HG03457 (cell line): ENCODE measurements around the gene ARRB2.

Source experiments
- ATAC-seq: cut with Tn5 transposase; IDR thresholded peaks from one replicate; pipeline ENCODE4 v1.9.1; 2021; ENCODE audit warnings: moderate number of reproducible peaks; ENCODE audit not compliant: unreplicated experiment

Gene ARRB2

DNA sequence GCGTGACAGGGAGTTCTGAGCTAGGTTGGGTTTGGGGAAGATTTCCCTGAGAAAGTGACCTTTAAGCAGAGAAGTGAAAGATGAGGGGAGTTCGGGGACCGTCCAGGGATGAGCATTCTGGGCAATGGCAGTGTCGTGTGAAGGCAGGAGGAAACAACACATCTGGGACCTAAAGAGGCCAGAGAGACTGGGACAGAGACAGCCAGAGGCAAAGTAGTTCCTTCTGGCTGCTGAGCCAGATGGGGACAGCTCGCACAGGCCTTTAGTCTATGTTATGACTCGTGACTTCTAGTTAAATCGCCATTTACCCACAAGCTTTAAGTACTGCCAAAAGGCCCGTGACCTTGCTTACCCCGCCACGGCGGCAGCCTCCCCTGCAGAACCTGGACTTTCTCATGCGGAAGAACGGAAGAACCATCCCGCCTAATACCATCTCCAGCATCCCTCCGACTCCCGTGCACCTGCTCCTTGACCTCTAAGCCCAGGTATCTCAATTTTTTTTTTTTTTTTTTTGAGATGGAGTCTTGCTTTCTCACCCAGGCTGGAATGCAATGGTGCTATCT lies 12.3 kb downstream of the ARRB2 start:
- no peak for ATAC-seq

GRCh38 chr17:4724650-4725049 lies 14.2 kb downstream of the ARRB2 start:
- ATAC-seq = no peak

DNA sequence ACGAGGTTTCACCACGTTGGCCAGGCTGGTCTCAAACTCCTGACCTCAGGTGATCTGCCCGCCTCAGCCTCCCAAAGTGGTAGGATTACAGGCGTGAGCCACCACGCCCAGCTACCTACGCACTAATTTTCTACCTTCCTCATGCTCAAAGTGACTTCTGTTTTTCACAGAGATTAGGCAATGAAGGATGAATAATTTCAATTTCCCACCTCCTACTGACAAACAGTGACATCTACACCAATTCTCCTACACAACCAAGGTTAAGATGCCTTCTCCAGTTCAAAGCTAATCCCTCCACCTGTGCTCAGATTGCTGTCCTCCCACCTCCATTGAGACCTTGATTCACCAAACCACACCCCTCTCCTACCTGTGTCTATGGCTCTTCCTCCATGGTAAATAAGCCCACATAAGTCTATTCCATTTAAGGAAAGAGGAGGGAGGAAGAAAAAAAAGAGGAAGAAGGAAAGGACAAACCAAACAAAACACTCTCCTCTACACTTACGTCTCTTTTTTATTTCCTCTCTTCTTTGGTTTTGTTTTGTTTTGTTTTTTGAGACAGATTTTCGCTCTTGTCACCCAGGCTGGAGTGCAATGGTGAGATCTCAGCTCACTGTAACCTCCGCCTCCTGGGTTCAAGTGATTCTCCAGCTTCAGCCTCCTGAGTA lies 15.3 kb downstream of the ARRB2 start:
- ATAC-seq = no peak

- ATAC-seq = no peak
Measured at GRCh38 chr17:4728124-4728523, 17.7 kb downstream of the ARRB2 start.

DNA sequence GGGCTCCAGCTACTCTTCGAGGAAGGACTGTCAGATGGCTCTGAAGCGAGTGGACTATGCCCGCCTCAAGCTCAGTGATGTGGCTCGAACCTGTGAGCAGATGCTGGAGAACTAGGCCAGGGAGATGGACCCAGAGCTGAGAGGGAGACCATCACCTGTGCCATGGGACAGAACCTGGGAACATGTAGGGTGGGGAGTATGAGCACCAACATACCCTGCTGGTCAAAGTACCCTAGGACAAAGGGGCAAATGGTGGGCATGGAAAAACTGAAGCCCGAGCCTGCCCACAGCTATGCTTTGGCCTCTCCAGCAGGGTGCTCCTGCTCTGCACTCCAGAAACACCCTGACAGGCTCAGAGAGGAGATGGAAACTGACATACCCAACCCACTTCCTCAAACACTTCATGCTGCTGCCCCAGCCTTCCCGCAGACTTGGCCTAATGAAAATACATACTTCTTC lies 22.7 kb downstream of the ARRB2 start:
- ATAC-seq = no peak

GRCh38 chr17:4734857-4735475 lies 24.5 kb downstream of the ARRB2 start:
- ATAC-seq = no peak

DNA sequence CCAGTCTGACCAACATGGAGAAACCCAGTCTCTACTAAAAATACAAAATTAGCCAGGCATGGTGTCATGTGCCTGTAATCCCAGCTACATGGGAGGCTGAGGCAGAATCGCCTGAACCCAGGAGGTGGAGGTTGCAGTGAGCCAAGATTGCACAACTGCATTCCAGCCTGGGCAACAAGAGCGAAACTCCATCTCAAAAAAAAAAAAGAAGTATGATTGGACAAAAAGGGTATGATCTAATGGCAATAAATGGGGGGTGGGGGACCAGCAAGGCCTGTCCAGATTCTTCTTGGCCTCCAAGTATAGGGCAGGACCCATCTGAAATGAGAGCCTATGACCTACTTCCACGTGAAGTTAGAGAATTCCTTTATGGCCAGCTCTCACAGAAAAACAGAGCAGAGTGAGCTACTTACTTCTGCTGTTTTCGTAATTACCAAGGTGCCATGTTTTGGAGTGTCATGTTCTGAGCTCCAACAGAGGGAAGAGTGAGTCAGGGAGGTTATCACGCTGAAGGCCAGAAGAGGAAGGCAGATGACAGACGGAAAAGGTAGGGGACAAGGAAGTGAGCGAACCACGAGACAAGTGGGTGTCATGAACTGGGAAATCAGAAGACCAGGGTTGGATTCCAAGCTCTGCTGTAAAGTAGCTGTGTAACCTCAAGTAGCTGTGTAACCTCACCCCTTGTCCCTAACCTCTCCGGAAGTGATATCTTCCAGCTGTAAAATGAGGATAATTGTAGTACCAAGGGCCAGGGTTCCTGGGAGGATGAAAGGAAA lies 25.6 kb downstream of the ARRB2 start:
- ATAC-seq = no peak

DNA sequence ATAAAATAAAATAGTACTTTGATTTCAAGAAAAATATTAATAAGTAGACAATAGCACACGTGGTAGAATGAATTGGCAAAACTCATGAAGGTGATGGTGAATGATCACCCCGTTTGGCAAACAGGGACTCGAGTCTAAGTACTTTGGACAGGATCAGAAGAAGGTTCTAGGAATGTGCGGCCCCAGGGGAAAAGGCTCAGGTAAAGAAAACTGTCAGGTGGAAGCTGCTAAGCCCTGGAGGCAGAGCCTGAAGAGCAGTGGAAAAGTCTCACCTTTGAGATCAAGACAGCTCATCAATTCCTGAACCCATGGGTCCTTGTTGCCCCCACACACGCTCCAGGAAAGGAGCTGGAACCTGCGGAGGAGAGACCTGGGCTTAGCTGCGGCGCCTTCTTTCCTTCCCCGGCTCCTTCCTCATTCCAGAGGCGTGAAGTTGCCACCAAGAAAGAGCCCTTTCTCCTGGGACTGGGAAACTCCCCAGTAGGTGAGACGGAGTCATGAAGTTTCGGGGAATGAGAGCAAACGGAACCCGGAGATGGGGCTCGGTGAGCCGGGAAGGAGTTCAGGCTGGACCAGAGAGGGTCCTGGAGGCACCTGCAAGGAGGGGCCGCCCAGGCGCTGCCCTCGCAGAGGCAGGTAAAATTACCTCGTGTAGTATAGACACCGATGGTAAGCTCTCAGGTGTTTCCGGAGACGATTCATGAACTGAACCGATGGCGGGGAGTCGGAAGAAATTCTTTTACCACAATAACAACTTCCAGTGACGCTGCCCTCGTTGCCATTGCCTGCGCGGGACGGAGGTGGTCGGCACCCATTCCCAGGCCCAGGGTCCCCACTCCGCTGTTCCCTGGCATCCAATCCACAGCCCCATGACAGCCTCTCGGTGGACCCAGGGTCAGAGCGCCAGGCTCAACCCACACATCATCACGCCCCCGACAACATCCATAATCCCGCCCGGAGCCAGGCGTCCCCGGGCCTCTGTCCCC lies 28.0 kb downstream of the ARRB2 start:
- ATAC-seq = no peak

GRCh38 chr17:4739122-4740024 lies 28.9 kb downstream of the ARRB2 start, which contains the start of the genes CXCL16 and ZMYND15:
Gene CXCL16, minus strand, starts transcription at chr17:4739928. Its CDS starts 589 bp downstream, at chr17:4739339.
Gene ZMYND15, plus strand, starts transcription at chr17:4739833. Its CDS starts 716 bp downstream, at chr17:4740549.
- no peak for ATAC-seq

DNA sequence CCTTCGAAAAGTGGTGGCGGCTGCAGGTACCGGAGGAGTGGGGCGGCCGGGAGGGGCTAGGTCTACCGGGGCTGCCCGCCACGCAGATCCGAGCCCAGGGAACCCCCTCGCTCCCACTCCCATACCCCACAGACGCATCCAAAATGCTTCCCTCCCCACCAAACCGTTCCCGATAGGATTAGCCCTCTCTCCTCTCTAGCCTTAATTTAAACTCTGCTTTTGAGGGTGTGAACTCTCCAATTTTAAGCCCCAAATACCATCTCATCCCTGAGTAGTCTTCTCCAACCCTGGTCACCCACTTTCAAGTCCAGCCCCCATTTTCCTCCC lies 29.6 kb downstream of the ARRB2 start:
- ATAC-seq = no peak

- no peak for ATAC-seq
Measured at GRCh38 chr17:4740584-4740983, 30.2 kb downstream of the ARRB2 start.

GRCh38 chr17:4741544-4741943 lies 31.1 kb downstream of the ARRB2 start:
- no peak for ATAC-seq

DNA sequence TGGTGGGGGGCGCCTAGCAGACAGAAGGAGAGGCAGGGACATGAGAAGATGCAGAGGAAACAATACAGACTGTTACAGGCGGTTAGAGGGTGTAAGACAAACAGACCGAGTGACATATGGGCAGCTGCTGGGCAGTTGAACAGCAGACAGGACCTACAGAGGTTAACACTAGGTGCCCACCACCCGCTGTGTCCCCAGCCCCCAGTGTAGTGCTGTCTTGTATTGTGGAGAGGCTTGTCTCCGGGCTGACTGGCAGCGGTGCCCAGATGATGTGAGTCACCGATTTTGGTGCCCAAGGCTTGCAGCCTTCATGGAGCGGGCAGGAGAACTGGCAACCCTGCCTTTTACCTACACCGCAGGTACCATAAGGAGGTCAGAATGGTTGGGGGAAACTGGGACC lies 31.7 kb downstream of the ARRB2 start:
- ATAC-seq = no peak

DNA sequence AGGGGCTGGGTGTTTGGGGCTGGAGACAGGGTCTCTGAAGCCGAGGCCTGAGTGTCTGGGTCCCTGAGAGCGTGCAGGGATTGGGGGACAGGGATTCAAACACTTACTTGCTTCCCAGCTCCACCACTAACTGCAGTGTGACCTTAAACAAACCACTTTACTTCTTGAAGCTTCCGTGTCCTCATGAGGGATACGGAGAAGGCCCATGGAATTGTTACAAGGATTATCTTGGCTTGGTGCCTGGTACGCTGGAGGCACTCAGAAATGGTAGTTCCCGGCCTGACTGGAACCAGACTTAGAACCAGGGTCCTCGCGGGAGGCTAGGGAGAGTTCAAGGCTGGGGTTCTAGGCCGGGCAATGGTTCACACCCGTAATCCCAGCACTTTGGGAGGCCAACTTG lies 32.2 kb downstream of the ARRB2 start:
- ATAC-seq = no peak

- no peak for ATAC-seq
Measured at GRCh38 chr17:4743216-4743615, 32.8 kb downstream of the ARRB2 start.

DNA sequence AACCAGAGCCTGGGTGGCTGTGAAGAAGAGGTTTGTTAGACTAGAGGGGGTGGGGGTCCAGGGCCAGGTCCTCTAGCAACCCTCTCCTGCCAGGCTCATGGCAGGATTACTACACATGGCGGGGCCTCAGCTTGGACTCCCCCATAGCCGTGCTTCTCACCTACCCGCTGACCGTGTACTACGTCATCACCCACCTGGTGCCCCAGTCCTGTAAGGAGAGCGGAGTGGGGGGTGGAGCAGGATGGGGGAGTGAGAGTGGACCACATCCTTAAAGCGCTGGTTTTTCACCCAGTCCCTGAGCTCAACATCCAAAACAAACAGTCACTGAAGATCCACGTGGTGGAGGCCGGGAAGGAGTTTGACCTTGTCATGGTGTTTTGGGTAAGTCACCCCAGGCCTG lies 33.5 kb downstream of the ARRB2 start:
- ATAC-seq = no peak

DNA sequence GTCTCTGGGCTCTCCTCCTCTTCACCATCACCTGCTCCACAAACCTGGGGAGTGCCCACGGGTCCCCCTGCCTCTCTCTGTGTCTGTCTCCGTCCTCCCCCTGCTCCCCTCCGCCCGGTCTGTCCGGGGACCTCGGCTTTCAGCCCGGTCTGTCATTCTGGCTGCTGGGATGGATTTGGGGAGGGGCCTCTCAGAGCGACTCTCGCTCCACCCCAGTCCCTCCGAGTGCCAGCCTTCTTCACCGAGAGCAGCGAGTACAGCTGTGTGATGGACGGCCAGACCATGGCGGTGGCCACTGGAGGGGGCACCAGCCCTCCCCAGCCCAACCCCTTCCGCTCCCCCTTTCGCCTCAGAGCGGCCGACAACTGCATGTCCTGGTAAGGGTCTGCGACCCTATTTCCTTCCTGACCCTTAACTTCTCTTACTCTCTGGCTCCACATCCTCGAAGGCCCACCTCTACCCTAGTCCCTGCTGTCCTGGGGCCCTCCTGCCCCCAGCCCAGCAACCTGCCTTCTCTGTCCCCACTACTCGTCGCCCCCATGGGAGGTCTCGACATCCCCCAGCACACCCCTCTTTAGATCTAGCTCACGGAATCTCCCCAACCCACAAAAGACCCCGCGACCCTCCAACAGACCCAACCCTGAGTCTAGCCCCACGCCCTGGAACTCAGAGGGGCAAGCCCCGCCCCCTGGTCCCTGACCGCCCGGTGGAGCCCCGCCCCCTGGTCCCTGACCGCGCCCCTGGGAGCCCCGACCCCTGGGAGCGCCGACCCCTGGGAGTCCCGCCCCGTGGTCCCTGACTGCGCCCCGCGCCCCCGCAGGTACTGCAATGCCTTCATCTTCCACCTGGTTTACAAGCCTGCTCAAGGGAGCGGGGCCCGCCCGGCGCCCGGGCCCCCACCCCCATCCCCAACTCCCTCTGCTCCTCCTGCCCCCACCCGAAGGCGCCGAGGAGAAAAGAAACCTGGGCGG lies 34.9 kb downstream of the ARRB2 start:
- ATAC-seq = no peak

DNA sequence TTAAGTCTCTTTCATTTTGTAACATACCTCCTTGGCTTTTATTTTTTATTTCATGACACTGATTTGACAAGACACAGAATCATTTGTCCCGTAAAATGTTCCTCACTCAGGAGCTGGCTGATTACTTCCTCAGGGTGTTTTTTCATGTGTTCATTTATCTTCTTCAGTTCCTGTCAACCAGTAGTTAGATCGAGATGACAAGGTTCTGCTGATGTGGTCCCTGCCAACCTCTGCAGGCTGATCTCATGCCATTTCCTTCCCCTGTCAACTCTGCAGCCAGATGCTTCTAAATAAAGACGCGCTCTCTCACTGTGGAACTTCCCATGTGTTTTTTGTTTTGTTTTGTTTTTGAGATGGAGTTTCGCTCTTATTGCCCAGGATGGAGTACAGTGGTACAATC lies 37.4 kb downstream of the ARRB2 start:
- no peak for ATAC-seq
